GM12878 (cell line): ENCODE measurements around the gene B9D2. TPM values are rescaled to one million over a fixed set of nuclear protein-coding genes. Genes with fewer than 3 reads are reported as not detected.

Experiments used
- ATAC-seq: fragments of 200-7000 bp; cut with Tn5 transposase; 3 replicates; pipeline ENCODE4 v1.9.1; 2020; ENCODE audit warnings: mild to moderate bottlenecking, moderate library complexity
- BruUV-seq: library from RNA; stranded (reverse); fragments of 400-500 nt; replicated peaks from 2 replicates; lab custom pipeline; 2021; lab: Mats Ljungman, UMichigan
- CTCF ChIA-PET: fragments of 300-600 bp; sonication (Branson Sonifier 250); formaldehyde crosslinking; extraction: SDS; loops from one replicate; lab custom pipeline; 2021; ENCODE audit warnings: inconsistent platforms; lab: Yijun Ruan, JAX
- POLR2A ChIA-PET: fragments of 350-600 bp; formaldehyde crosslinking; extraction: SDS; loops from one replicate; lab custom pipeline; 2021; ENCODE audit warnings: inconsistent platforms; lab: Charles Lee
- RAD21 ChIA-PET: fragments of 300-600 bp; sonication (Branson Sonifier 250); formaldehyde crosslinking; loops from one replicate; lab custom pipeline; 2023; ENCODE audit warnings: antibody characterized with exemption; ENCODE audit not compliant: unreplicated experiment; lab: Charles Lee
- SMC1A ChIA-PET: fragments of 300-600 bp; sonication (Branson Sonifier 250); formaldehyde crosslinking; loops from one replicate; lab custom pipeline; 2023; ENCODE audit not compliant: unreplicated experiment, uncharacterized antibody; lab: Charles Lee
- DNase-seq: peaks from one replicate; pipeline ENCODE4 v3.0.0-alpha.2; 2011; ENCODE audit warnings: low read depth, low spot score
- FAIRE-seq: peaks from 3 replicates; lab custom pipeline; 2011; peaks lifted over from hg19 to GRCh38; lab: Jason Lieb, UNC
- H2AFZ ChIP-seq: 2 replicates; pipeline ENCODE4 v1.6.0; 2011; ENCODE audit warnings: low read depth, low read length, control low read depth; ENCODE audit not compliant: control insufficient read depth
- H3K27ac ChIP-seq: 2 replicates; pipeline ENCODE4 v1.5.1; 2011; ENCODE audit warnings: control low read depth; ENCODE audit not compliant: control insufficient read depth, insufficient read depth
- H3K27me3 ChIP-seq, 2 experiments: replicated peaks in 1 of 2; 2 replicates each; pipeline versions ENCODE4 v1.6.0 to v1.6.1; 2011; ENCODE audit warnings: low read length in 1 of 2; ENCODE audit not compliant: control insufficient read depth in 2 of 2, insufficient read depth in 2 of 2
- H3K36me3 ChIP-seq, 2 experiments: 2 replicates each; pipeline ENCODE4 v1.5.1; 2011; ENCODE audit warnings: low read length in 1 of 2; ENCODE audit not compliant: control insufficient read depth in 2 of 2, insufficient read depth in 2 of 2
- H3K4me1 ChIP-seq: 2 replicates; pipeline ENCODE4 v1.6.1; 2011; ENCODE audit warnings: mild to moderate bottlenecking, low read length, moderate library complexity, mixed read lengths; ENCODE audit not compliant: control insufficient read depth, insufficient read depth
- H3K4me2 ChIP-seq: 2 replicates; pipeline ENCODE4 v1.6.0; 2011; ENCODE audit warnings: control low read depth; ENCODE audit not compliant: control insufficient read depth, insufficient read depth
- H3K4me3 ChIP-seq: fragments of 200-600 bp; sonication (generic); 2 replicates; pipeline ENCODE4 v1.5.1; 2016
- H3K79me2 ChIP-seq: 2 replicates; pipeline ENCODE4 v1.6.0; 2011; ENCODE audit warnings: low read length; ENCODE audit not compliant: control insufficient read depth, insufficient read depth
- H3K9ac ChIP-seq: 2 replicates; pipeline ENCODE4 v1.8.0; 2011; ENCODE audit warnings: low read length, control low read depth, mixed read lengths; ENCODE audit not compliant: control insufficient read depth, insufficient read depth
- H3K9me3 ChIP-seq: replicated peaks from 3 replicates; pipeline ENCODE4 v1.5.1; 2011; ENCODE audit warnings: mild to moderate bottlenecking, low read length; ENCODE audit not compliant: control insufficient read depth, insufficient read depth
- H4K20me1 ChIP-seq: 2 replicates; pipeline ENCODE4 v1.6.0; 2011; ENCODE audit not compliant: control insufficient read depth, insufficient read depth
- ATF7 ChIP-seq: fragments of 450-650 bp; IDR thresholded peaks from 2 replicates; pipeline ENCODE4 v1.6.1; 2016; ENCODE audit warnings: low read depth, mild to moderate bottlenecking
- ETV6 ChIP-seq, 2 experiments: fragments of 450-650 bp in 1 of 2; IDR thresholded peaks in 1 of 2; conservative IDR thresholded peaks in 1 of 2; 2 replicates each; pipeline ENCODE4 v1.6.1; 2014; ENCODE audit warnings: antibody characterized with exemption in 1 of 2, borderline replicate concordance in 1 of 2, low read depth in 1 of 2, mild to moderate bottlenecking in 1 of 2, moderate library complexity in 1 of 2
- MAX ChIP-seq: IDR thresholded peaks from 2 replicates; pipeline ENCODE4 v1.6.1; 2012; ENCODE audit warnings: low read depth, low read length, improper control_type of control experiment
- MTA2 ChIP-seq: fragments of 450-650 bp; IDR thresholded peaks from 2 replicates; pipeline ENCODE4 v1.6.1; 2016; ENCODE audit warnings: low read depth, mild to moderate bottlenecking, moderate library complexity
- NR2C1 ChIP-seq: fragments of 450-650 bp; IDR thresholded peaks from 2 replicates; pipeline ENCODE4 v1.6.1; 2017; ENCODE audit warnings: antibody characterized with exemption, mild to moderate bottlenecking, moderate library complexity
- PKNOX1 ChIP-seq: fragments of 450-650 bp; IDR thresholded peaks from 2 replicates; pipeline ENCODE4 v1.6.1; 2016; ENCODE audit warnings: mild to moderate bottlenecking
- SREBF2 ChIP-seq: IDR thresholded peaks from 2 replicates; pipeline ENCODE4 v1.6.1; 2012; ENCODE audit warnings: mild to moderate bottlenecking, low read length
- WGBS: methylation state at CpG from one replicate; pipeline ENCODE4 v1.1.6; 2016; ENCODE audit warnings: low lambda C conversion rate; ENCODE audit not compliant: insufficient replicate concordance, insufficient coverage; ENCODE audit errors: missing lambda C conversion rate; 5-methylcytosine and 5-hydroxymethylcytosine counted together
- in situ Hi-C: fragments of 300-500 bp; cut with MboI; formaldehyde crosslinking; loops from 9 replicates; pipeline ENCODE4 v1.14.3; 2018; ENCODE audit warnings: mixed read lengths
- intact Hi-C: fragments of 100-400 bp; cut with micrococcal nuclease; formaldehyde crosslinking; loops from one replicate; pipeline ENCODE4 v1.14.2; 2022; ENCODE audit not compliant: unreplicated experiment
- polyA plus RNA-seq, 11 experiments: library from polyadenylated mRNA; depleted of rRNA in 4 of 11; unstranded in 6 of 11; stranded (reverse) in 5 of 11; fragments of >200 nt; fragmentation: Nextera tagmentation in 4 of 11; fragmentation: Illumina TruSeq in 1 of 11; extraction: Ambion mirVana in 4 of 11; extraction: Trizol in 1 of 11; gene quantifications; 1 replicate in 1 of 11; 2 replicates in 10 of 11; pipeline versions ENCODE4 v1.2.1 to v1.2.3, GENCODE V29; 2011 to 2016; ENCODE audit warnings: inconsistent platforms in 2 of 11, missing spikeins in 2 of 11, low read depth in 1 of 11
- total RNA-seq, 4 experiments: library from RNA; depleted of rRNA in 3 of 4; stranded (reverse); fragments of >200 nt in 3 of 4; fragmentation: Illumina TruSeq in 1 of 4; extraction: Trizol in 1 of 4; gene quantifications; 2 replicates each; pipeline versions ENCODE4 v1.2.1 to v1.2.3, GENCODE V29; 2013 to 2021

B9D2 gene
- total and polyA plus RNA-seq, 10 of the 15 experiments (the other 5 are each of a cell fraction or from before 2014, with no cell fraction given): 2.4 to 12.4 (median 5.0) TPM

GRCh38 chr19:41352609-41353465 lies 11.1 kb downstream of the B9D2 start (continued):
- peak in 1 of 2 experiments; percentile 56; a peak in 1 of 4 replicates for TF ChIP-seq ETV6 (conservative IDR thresholded peaks at IDR 0.05 in 1 of 2, IDR thresholded peaks at IDR 0.05 in 1 of 2; ENCODE audit: borderline replicate concordance in 1 of 2, low read depth in 1 of 2)
- TF ChIP-seq, all 136 proteins: peak for 26

GRCh38 chr19:41352279-41352608 lies 11.7 kb downstream of the B9D2 start:
- ATAC-seq (no peak), DNase-seq (no peak), FAIRE-seq (no peak)
- Histone ChIP-seq H3K27ac (peak overlapping the region; percentile 84), H2AFZ (no peak overlapping the region), H4K20me1 (0 out of 2 replicates have a peak, but pooled peaks cover 2% of the 10 kb centered on the region), H3K36me3 (peaks cover 3 to 4% of the 10 kb centered on the region in 2 experiments; a peak in 3 of 4 replicates), H3K4me1 (peaks cover 16% of the 10 kb centered on the region), H3K9ac (peak overlapping the region; percentile 87), H3K79me2 (peaks cover 55% of the 10 kb centered on the region), H3K27me3 (no peaks in the 10 kb centered on the region), H3K4me2 (peak overlapping the region; percentile 78), H3K9me3 (no peaks in the 10 kb centered on the region), H3K4me3 (peak overlapping the region; percentile 89)
- WGBS: 0% methylated on average over 12 of the region's 12 CpGs
- intact Hi-C loops: loop anchor here (1.0 to 5.0 kb wide), 5 partner anchors 40 to 185 kb away; partner anchors contain the start of genes BCKDHA, CCDC97 and EXOSC5
- ChIA-PET POLR2A (interaction anchor here (0.6 to 3.2 kb wide), 12 partner anchors 13 to 557 kb away, joined by 3 to 46 read pairs (median 4); partner anchors contain the start of genes B9D2 and DMAC2), CTCF (interaction anchor here (0.7 to 6.4 kb wide), 12 partner anchors 12 to 574 kb away, joined by 3 to 91 read pairs (median 4); partner anchors contain the start of genes B9D2, CCDC97, HNRNPUL1 and RAB4B), SMC1A (interaction anchor here (0.7 to 3.1 kb wide), 8 partner anchors 9 to 89 kb away, joined by 3 to 14 read pairs (median 4); partner anchors contain the start of genes B9D2, CCDC97 and HNRNPUL1), RAD21 (interaction anchor here (1.0 to 3.4 kb wide), 10 partner anchors 12 to 148 kb away, joined by 3 to 41 read pairs (median 6); partner anchors contain the start of genes B9D2 and DMAC2)
- in situ Hi-C loops: no loop called here
- BruUV-seq: no TSS peak
- peak; percentile 55; the same call in 1 of the 2 replicates for TF ChIP-seq PKNOX1
- 0 out of 2 replicates have a peak, but pooled peaks have one; percentile 36 for TF ChIP-seq MTA2
- TF ChIP-seq MAX: 0 out of 2 replicates have a peak, but pooled peaks have one; percentile 34
- TF ChIP-seq SREBF2: no peak
- 0 out of 2 replicates have a peak, but pooled peaks have one; percentile 23 for TF ChIP-seq ATF7
- TF ChIP-seq NR2C1: no peak
